K562 (cell line): ENCODE data around the gene ANO1.

Experiments used
- CEBPB ChIP-seq: fragments of 450-650 bp; IDR thresholded peaks from 2 replicates; pipeline ENCODE4 v1.6.1; 2016; ENCODE audit warnings: missing genetic modification characterization, missing compliant biosample characterization
- CLOCK ChIP-seq: fragments of 250-450 bp; sonication (Bioruptor Pico); IDR thresholded peaks from 2 replicates; pipeline ENCODE4 v1.4.0; 2020; ENCODE audit warnings: mild to moderate bottlenecking, moderate library complexity, borderline replicate concordance
- MTA3 ChIP-seq: fragments of 450-650 bp; formaldehyde crosslinking; IDR thresholded peaks from 2 replicates; pipeline ENCODE4 v1.6.1; 2017; ENCODE audit warnings: mild to moderate bottlenecking, borderline replicate concordance
- POLR2AphosphoS5 ChIP-seq: IDR thresholded peaks from 2 replicates; pipeline ENCODE4 v1.6.1; 2011; ENCODE audit warnings: mild to moderate bottlenecking, low read depth, low read length, moderate library complexity; ENCODE audit not compliant: control insufficient read depth, insufficient read depth
- TEAD4 ChIP-seq, 2 experiments: sonication (generic) in 1 of 2; formaldehyde crosslinking in 1 of 2; IDR thresholded peaks; 2 replicates each; pipeline versions ENCODE4 v1.6.1 to v1.8.0; 2012 to 2022; ENCODE audit warnings: borderline replicate concordance in 1 of 2, inconsistent platforms in 1 of 2, low read length in 1 of 2, mild to moderate bottlenecking in 1 of 2, missing genetic modification reagents in 1 of 2
- YY1 ChIP-seq, 3 experiments: IDR thresholded peaks; 2 replicates each; pipeline ENCODE4 v1.6.1; 2011; ENCODE audit warnings: low read length in 2 of 3, mild to moderate bottlenecking in 2 of 3, moderate library complexity in 2 of 3, borderline replicate concordance in 1 of 3, control low read depth in 1 of 3, low read depth in 1 of 3; ENCODE audit not compliant: insufficient read depth in 3 of 3, insufficient replicate concordance in 2 of 3, control insufficient read depth in 1 of 3, insufficient read length in 1 of 3; ENCODE audit errors: extremely low read depth in 1 of 3
- ZNF174 ChIP-seq: fragments of 250-450 bp; sonication (Bioruptor Pico); IDR thresholded peaks from 2 replicates; pipeline ENCODE4 v1.4.0; 2020; ENCODE audit warnings: mild to moderate bottlenecking
- TF ChIP-seq, protein P1 (sequence below), 3 experiments: IDR thresholded peaks in 2 of 3; conservative IDR thresholded peaks in 1 of 3; 2 replicates each; pipeline ENCODE4 v1.5.1; 2011 to 2012; ENCODE audit warnings: low read length in 3 of 3, mild to moderate bottlenecking in 3 of 3, control low read depth in 2 of 3, improper control_type of control experiment in 1 of 3, inconsistent platforms in 1 of 3, low read depth in 1 of 3, mixed read lengths in 1 of 3, moderate library complexity in 1 of 3; ENCODE audit not compliant: insufficient read depth in 2 of 3
- TF ChIP-seq, protein P2 (sequence below): fragments of 450-650 bp; IDR thresholded peaks from 2 replicates; pipeline ENCODE4 v1.6.1; 2017; ENCODE audit warnings: antibody characterized with exemption, mild to moderate bottlenecking
- TF ChIP-seq, protein P3 (sequence below): sonication (generic); formaldehyde crosslinking; IDR thresholded peaks from 2 replicates; pipeline ENCODE4 v1.9.0; 2022; ENCODE audit warnings: mild to moderate bottlenecking, missing genetic modification reagents
- TF ChIP-seq, protein P4 (sequence below): sonication (generic); formaldehyde crosslinking; IDR thresholded peaks from 2 replicates; pipeline ENCODE4 v1.8.1; 2022; ENCODE audit warnings: missing genetic modification reagents

GRCh38 chr11:70220920-70221319 lies 142.8 kb downstream of the ANO1 start:
- TF ChIP-seq YY1 (IDR thresholded peaks at IDR 0.05; ENCODE audit: borderline replicate concordance in 1 of 3, control insufficient read depth in 1 of 3, extremely low read depth in 1 of 3, insufficient read depth in 3 of 3, insufficient read length in 1 of 3, insufficient replicate concordance in 2 of 3, low read depth in 1 of 3, low read length in 2 of 3) (no peak), CEBPB (no peak), POLR2AphosphoS5 (no peak), MTA3 (no peak), CLOCK (CRISPR knock-in tag) (no peak), ZNF174 (CRISPR knock-in tag) (no peak), TEAD4 (IDR thresholded peaks at IDR 0.05; ENCODE audit: low read length) (no peak), TEAD4 (CRISPR knock-in tag; IDR thresholded peaks at IDR 0.05; ENCODE audit: borderline replicate concordance) (no peak)
- TF ChIP-seq, protein P1, sequence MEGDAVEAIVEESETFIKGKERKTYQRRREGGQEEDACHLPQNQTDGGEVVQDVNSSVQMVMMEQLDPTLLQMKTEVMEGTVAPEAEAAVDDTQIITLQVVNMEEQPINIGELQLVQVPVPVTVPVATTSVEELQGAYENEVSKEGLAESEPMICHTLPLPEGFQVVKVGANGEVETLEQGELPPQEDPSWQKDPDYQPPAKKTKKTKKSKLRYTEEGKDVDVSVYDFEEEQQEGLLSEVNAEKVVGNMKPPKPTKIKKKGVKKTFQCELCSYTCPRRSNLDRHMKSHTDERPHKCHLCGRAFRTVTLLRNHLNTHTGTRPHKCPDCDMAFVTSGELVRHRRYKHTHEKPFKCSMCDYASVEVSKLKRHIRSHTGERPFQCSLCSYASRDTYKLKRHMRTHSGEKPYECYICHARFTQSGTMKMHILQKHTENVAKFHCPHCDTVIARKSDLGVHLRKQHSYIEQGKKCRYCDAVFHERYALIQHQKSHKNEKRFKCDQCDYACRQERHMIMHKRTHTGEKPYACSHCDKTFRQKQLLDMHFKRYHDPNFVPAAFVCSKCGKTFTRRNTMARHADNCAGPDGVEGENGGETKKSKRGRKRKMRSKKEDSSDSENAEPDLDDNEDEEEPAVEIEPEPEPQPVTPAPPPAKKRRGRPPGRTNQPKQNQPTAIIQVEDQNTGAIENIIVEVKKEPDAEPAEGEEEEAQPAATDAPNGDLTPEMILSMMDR (IDR thresholded peaks at IDR 0.05 in 2 of 3, conservative IDR thresholded peaks at IDR 0.05 in 1 of 3; ENCODE audit: insufficient read depth in 2 of 3, low read depth in 1 of 3, low read length in 3 of 3): no peak
- TF ChIP-seq, protein P2, sequence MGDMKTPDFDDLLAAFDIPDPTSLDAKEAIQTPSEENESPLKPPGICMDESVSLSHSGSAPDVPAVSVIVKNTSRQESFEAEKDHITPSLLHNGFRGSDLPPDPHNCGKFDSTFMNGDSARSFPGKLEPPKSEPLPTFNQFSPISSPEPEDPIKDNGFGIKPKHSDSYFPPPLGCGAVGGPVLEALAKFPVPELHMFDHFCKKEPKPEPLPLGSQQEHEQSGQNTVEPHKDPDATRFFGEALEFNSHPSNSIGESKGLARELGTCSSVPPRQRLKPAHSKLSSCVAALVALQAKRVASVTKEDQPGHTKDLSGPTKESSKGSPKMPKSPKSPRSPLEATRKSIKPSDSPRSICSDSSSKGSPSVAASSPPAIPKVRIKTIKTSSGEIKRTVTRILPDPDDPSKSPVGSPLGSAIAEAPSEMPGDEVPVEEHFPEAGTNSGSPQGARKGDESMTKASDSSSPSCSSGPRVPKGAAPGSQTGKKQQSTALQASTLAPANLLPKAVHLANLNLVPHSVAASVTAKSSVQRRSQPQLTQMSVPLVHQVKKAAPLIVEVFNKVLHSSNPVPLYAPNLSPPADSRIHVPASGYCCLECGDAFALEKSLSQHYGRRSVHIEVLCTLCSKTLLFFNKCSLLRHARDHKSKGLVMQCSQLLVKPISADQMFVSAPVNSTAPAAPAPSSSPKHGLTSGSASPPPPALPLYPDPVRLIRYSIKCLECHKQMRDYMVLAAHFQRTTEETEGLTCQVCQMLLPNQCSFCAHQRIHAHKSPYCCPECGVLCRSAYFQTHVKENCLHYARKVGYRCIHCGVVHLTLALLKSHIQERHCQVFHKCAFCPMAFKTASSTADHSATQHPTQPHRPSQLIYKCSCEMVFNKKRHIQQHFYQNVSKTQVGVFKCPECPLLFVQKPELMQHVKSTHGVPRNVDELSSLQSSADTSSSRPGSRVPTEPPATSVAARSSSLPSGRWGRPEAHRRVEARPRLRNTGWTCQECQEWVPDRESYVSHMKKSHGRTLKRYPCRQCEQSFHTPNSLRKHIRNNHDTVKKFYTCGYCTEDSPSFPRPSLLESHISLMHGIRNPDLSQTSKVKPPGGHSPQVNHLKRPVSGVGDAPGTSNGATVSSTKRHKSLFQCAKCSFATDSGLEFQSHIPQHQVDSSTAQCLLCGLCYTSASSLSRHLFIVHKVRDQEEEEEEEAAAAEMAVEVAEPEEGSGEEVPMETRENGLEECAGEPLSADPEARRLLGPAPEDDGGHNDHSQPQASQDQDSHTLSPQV: no peak
- TF ChIP-seq, protein P3, sequence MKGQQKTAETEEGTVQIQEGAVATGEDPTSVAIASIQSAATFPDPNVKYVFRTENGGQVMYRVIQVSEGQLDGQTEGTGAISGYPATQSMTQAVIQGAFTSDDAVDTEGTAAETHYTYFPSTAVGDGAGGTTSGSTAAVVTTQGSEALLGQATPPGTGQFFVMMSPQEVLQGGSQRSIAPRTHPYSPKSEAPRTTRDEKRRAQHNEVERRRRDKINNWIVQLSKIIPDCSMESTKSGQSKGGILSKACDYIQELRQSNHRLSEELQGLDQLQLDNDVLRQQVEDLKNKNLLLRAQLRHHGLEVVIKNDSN (CRISPR knock-in tag): no peak
- TF ChIP-seq, protein P4, sequence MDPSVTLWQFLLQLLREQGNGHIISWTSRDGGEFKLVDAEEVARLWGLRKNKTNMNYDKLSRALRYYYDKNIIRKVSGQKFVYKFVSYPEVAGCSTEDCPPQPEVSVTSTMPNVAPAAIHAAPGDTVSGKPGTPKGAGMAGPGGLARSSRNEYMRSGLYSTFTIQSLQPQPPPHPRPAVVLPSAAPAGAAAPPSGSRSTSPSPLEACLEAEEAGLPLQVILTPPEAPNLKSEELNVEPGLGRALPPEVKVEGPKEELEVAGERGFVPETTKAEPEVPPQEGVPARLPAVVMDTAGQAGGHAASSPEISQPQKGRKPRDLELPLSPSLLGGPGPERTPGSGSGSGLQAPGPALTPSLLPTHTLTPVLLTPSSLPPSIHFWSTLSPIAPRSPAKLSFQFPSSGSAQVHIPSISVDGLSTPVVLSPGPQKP (CRISPR knock-in tag): no peak
